Breast epithelium (tissue), 4 donors: ENCODE results near the gene INAFM2. TPM values are rescaled to one million over a fixed set of nuclear protein-coding genes. Genes with fewer than 3 reads are reported as not detected.

ENCODE experiments used
- DNase-seq, 2 donors: peaks; one replicate each; pipeline ENCODE4 v3.0.0-alpha.2; 2019; ENCODE audit warnings: low spot score in 2 of 2
- H3K27ac ChIP-seq, 2 donors: fragments of 200-600 bp; sonication (generic) in 1 of 2; one replicate each; pipeline ENCODE4 v1.5.1; 2016 to 2019; ENCODE audit warnings: mild to moderate bottlenecking in 1 of 2
- H3K27me3 ChIP-seq, 2 donors: fragments of 200-600 bp; sonication (generic) in 1 of 2; one replicate each; pipeline versions ENCODE4 v1.5.1 to v1.6.0; 2017 to 2019; ENCODE audit warnings: control low read depth in 1 of 2, mild to moderate bottlenecking in 1 of 2
- H3K36me3 ChIP-seq: fragments of 200-600 bp; one replicate; pipeline ENCODE4 v1.5.1; 2019
- H3K4me1 ChIP-seq, 2 donors: fragments of 200-600 bp; sonication (generic); one replicate each; pipeline ENCODE4 v1.5.1; 2016 to 2019; ENCODE audit warnings: control low read depth in 1 of 2
- H3K4me3 ChIP-seq, 3 donors: fragments of 200-600 bp; sonication (generic); 1 replicate in 2 of 3; 2 replicates in 1 of 3; pipeline ENCODE4 v1.5.1; 2016 to 2019; ENCODE audit warnings: mild to moderate bottlenecking in 3 of 3, moderate library complexity in 2 of 3
- H3K9me3 ChIP-seq, 2 donors: fragments of 200-600 bp; sonication (generic) in 1 of 2; one replicate each; pipeline ENCODE4 v1.5.1; 2016 to 2019; ENCODE audit warnings: control low read depth in 1 of 2
- POLR2A ChIP-seq: fragments of 450-650 bp; IDR thresholded peaks from one replicate; pipeline ENCODE4 v1.6.1; 2016; ENCODE audit warnings: antibody characterized with exemption, mild to moderate bottlenecking, moderate library complexity
- POLR2AphosphoS5 ChIP-seq, 3 donors: sonication (generic); formaldehyde crosslinking; IDR thresholded peaks; one replicate each; pipeline ENCODE4 v1.6.1; 2017; ENCODE audit warnings: antibody characterized with exemption in 3 of 3
- intact Hi-C: fragments of 100-400 bp; cut with DNase I; formaldehyde crosslinking; loops from one replicate; pipeline ENCODE4 v1.15.1; 2023; ENCODE audit warnings: low total_unique reads
- total RNA-seq, 3 donors: library from RNA; depleted of rRNA; stranded (reverse); fragments of >200 nt; gene quantifications; one replicate each; pipeline ENCODE4 v1.1.0, GENCODE V29; 2016
- TF ChIP-seq, protein P1 (sequence below), 3 donors: fragments of 450-650 bp; IDR thresholded peaks; one replicate each; pipeline ENCODE4 v1.5.1; 2016 to 2017; ENCODE audit warnings: antibody characterized with exemption in 3 of 3, mild to moderate bottlenecking in 3 of 3, moderate library complexity in 3 of 3

INAFM2 gene
- total RNA-seq, 3 donors from 2014 or later: 5.1 to 17.3 (median 12.5) TPM

GRCh38 chr15:40305281-40305680 is 18.2 kb upstream of the INAFM2 start:
- DNase-seq: no peak
- no peak for TF ChIP-seq POLR2AphosphoS5 (IDR thresholded peaks at IDR 0.05)
- TF ChIP-seq, protein P1, sequence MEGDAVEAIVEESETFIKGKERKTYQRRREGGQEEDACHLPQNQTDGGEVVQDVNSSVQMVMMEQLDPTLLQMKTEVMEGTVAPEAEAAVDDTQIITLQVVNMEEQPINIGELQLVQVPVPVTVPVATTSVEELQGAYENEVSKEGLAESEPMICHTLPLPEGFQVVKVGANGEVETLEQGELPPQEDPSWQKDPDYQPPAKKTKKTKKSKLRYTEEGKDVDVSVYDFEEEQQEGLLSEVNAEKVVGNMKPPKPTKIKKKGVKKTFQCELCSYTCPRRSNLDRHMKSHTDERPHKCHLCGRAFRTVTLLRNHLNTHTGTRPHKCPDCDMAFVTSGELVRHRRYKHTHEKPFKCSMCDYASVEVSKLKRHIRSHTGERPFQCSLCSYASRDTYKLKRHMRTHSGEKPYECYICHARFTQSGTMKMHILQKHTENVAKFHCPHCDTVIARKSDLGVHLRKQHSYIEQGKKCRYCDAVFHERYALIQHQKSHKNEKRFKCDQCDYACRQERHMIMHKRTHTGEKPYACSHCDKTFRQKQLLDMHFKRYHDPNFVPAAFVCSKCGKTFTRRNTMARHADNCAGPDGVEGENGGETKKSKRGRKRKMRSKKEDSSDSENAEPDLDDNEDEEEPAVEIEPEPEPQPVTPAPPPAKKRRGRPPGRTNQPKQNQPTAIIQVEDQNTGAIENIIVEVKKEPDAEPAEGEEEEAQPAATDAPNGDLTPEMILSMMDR (IDR thresholded peaks at IDR 0.05): no peak
- TF ChIP-seq POLR2A: no peak
- no peaks in the 10 kb centered on the region for H3K4me1 ChIP-seq
- H3K9me3 ChIP-seq: no peaks in the 10 kb centered on the region
- no peak overlapping the region for H3K4me3 ChIP-seq
- no peak overlapping the region for H3K27ac ChIP-seq
- no peaks in the 10 kb centered on the region for H3K27me3 ChIP-seq
- H3K36me3 ChIP-seq: no peaks in the 10 kb centered on the region
- intact Hi-C loops: no loop called here

GRCh38 chr15:40306371-40306770 is 17.1 kb upstream of the INAFM2 start:
- H3K4me3 ChIP-seq: peak overlapping the region in 1 of 3 donors; percentile 31
- no peaks in the 10 kb centered on the region for H3K27me3 ChIP-seq
- H3K27ac ChIP-seq: no peak overlapping the region
- H3K9me3 ChIP-seq: no peaks in the 10 kb centered on the region
- TF ChIP-seq POLR2A: no peak
- TF ChIP-seq POLR2AphosphoS5 (IDR thresholded peaks at IDR 0.05): no peak
- no peaks in the 10 kb centered on the region for H3K4me1 ChIP-seq
- H3K36me3 ChIP-seq: no peaks in the 10 kb centered on the region
- intact Hi-C loops: no loop called here
- DNase-seq: no peak

- Histone ChIP-seq H3K36me3 (no peaks in the 10 kb centered on the region), H3K4me1 (no peaks in the 10 kb centered on the region), H3K9me3 (no peaks in the 10 kb centered on the region), H3K4me3 (peak overlapping the region; percentile 30 to 31 (median 31)), H3K27ac (no peak overlapping the region), H3K27me3 (no peaks in the 10 kb centered on the region)
- intact Hi-C loops: no loop called here
- DNase-seq: no peak
- TF ChIP-seq POLR2AphosphoS5 (IDR thresholded peaks at IDR 0.05) (no peak), POLR2A (no peak)
- TF ChIP-seq, protein P1 (IDR thresholded peaks at IDR 0.05): no peak
These were observed 16.6 kb upstream of the INAFM2 start for GRCh38 chr15:40306908-40307307.

GRCh38 chr15:40307421-40308211 is 15.9 kb upstream of the INAFM2 start, which contains the start of gene PLCB2:
TSS of gene PLCB2 (minus strand) at chr15:40307935. CDS start at chr15:40307672, 263 bp downstream.
- Histone ChIP-seq H3K9me3 (no peaks in the 10 kb centered on the region), H3K4me3 (peak within 1 kb of the TSS; percentile 30 to 45 (median 31)), H3K27ac (peak within 1 kb of the TSS in 1 of 2 donors; percentile 61), H3K36me3 (no peaks in the 10 kb centered on the region), H3K4me1 (no peaks in the 10 kb centered on the region), H3K27me3 (no peaks in the 10 kb centered on the region)
- intact Hi-C loops: no loop called here
- no peak for TF ChIP-seq POLR2A
- no peak for TF ChIP-seq POLR2AphosphoS5 (IDR thresholded peaks at IDR 0.05)
- TF ChIP-seq, protein P1 (IDR thresholded peaks at IDR 0.05): no peak
- no peak for DNase-seq

DNA sequence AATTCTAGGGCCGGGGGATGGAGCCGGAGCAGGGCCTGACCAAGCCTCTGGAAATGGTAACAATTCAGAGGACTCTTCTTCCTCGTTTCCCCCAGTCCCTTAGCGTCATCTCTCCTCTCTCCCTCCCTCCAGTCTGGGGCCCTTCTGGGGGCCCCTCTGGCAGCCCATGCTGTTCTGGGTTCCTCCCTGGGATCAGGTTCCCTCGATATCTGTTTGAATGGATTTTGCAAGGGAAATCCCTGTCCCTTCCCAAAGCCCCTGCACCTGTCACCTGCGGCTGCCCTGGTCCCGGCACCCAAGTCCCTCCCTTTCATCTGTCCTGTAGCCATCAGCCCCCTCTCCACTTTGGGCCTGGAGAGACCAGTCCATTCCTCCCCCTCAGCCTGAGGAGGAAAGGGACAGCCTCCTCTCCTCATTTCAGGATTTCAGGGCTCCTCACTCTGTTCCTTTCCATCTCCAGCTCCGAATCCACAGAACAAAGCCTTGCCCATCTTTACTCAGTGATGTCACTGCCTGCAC is 14.1 kb upstream of the INAFM2 start:
- Histone ChIP-seq H3K36me3 (no peaks in the 10 kb centered on the region), H3K27ac (no peak overlapping the region), H3K27me3 (no peaks in the 10 kb centered on the region), H3K4me1 (no peaks in the 10 kb centered on the region), H3K4me3 (no peak overlapping the region), H3K9me3 (no peaks in the 10 kb centered on the region)
- intact Hi-C loops: no loop called here
- TF ChIP-seq POLR2A (no peak), POLR2AphosphoS5 (IDR thresholded peaks at IDR 0.05) (no peak)
- TF ChIP-seq, protein P1 (IDR thresholded peaks at IDR 0.05): no peak
- no peak for DNase-seq
